Neural progenitor cell (in vitro differentiated cells): Measurements from ENCODE around the gene KREMEN2.

Experiments
- EZH2 ChIP-seq: fragments of 200-600 bp; sonication (generic); IDR thresholded peaks from 2 replicates; pipeline ENCODE4 v1.6.1; 2017; ENCODE audit warnings: antibody characterized with exemption, mild to moderate bottlenecking, moderate library complexity
- TF ChIP-seq, protein P1 (sequence below): fragments of 200-600 bp; sonication (generic); IDR thresholded peaks from 2 replicates; pipeline ENCODE4 v1.5.1; 2017; ENCODE audit warnings: antibody characterized with exemption, mild to moderate bottlenecking

GRCh38 chr16:2999929-3000328 is 35.9 kb downstream of the KREMEN2 start:
- TF ChIP-seq, protein P1, sequence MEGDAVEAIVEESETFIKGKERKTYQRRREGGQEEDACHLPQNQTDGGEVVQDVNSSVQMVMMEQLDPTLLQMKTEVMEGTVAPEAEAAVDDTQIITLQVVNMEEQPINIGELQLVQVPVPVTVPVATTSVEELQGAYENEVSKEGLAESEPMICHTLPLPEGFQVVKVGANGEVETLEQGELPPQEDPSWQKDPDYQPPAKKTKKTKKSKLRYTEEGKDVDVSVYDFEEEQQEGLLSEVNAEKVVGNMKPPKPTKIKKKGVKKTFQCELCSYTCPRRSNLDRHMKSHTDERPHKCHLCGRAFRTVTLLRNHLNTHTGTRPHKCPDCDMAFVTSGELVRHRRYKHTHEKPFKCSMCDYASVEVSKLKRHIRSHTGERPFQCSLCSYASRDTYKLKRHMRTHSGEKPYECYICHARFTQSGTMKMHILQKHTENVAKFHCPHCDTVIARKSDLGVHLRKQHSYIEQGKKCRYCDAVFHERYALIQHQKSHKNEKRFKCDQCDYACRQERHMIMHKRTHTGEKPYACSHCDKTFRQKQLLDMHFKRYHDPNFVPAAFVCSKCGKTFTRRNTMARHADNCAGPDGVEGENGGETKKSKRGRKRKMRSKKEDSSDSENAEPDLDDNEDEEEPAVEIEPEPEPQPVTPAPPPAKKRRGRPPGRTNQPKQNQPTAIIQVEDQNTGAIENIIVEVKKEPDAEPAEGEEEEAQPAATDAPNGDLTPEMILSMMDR, result no peak
- no peak for TF ChIP-seq EZH2
